GM20431 (cell line): ENCODE measurements around the gene TMEM190.
"Not testable (repeated sequence)": the region's sequence is repeated elsewhere in the genome, so short reads cannot be mapped to it uniquely, and the experiment has no call there.

Experiments
- in situ Hi-C: fragments of 300-500 bp; cut with MseI, MboI; formaldehyde crosslinking; loops from one replicate; pipeline ENCODE4 v1.15.0; 2020; ENCODE audit warnings: low sequenced_read_pairs; ENCODE audit not compliant: unreplicated experiment

Gene TMEM190

GRCh38 chr19:55376241-55376933 is at the start of gene TMEM190:
TMEM190 (plus strand) TSS chr19:55376826; CDS start chr19:55376854, 28 bp downstream.
- in situ Hi-C loops: no loop called here

- in situ Hi-C loops: not testable (repeated sequence)
Measured at GRCh38 chr19:55328774-55329318, 47.8 kb upstream of the TMEM190 start.

GRCh38 chr19:55329791-55330190 is 46.8 kb upstream of the TMEM190 start:
- in situ Hi-C loops: not testable (repeated sequence)

GRCh38 chr19:55333870-55334269 is 42.8 kb upstream of the TMEM190 start:
- in situ Hi-C loops: no loop called here

DNA sequence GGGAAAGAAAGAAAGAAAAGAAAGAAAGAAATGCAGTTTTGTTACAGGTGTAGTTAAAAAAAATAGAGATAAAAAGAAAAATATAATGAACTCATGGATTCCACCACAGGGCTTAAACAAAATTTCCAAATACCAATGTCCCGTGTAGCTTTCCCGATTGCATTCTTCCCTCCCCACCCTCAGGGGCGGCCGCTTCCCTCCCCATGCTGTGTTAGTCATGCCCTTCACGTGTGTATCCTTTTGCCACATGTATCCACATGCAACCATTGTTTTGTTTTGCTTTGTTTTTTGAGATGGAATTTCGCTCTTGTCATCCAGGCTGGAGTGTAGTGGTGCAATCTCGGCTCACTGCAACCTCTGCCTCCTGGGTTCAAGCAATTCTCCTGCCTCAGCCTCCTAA is 40.5 kb upstream of the TMEM190 start:
- in situ Hi-C loops: no loop called here

- in situ Hi-C loops: no loop called here
Measured at GRCh38 chr19:55339105-55339888, 37.3 kb upstream of the TMEM190 start, which contains the start of gene KMT5C. KMT5C (plus strand) TSS chr19:55339876; CDS start chr19:55341937, 2,061 bp downstream.

DNA sequence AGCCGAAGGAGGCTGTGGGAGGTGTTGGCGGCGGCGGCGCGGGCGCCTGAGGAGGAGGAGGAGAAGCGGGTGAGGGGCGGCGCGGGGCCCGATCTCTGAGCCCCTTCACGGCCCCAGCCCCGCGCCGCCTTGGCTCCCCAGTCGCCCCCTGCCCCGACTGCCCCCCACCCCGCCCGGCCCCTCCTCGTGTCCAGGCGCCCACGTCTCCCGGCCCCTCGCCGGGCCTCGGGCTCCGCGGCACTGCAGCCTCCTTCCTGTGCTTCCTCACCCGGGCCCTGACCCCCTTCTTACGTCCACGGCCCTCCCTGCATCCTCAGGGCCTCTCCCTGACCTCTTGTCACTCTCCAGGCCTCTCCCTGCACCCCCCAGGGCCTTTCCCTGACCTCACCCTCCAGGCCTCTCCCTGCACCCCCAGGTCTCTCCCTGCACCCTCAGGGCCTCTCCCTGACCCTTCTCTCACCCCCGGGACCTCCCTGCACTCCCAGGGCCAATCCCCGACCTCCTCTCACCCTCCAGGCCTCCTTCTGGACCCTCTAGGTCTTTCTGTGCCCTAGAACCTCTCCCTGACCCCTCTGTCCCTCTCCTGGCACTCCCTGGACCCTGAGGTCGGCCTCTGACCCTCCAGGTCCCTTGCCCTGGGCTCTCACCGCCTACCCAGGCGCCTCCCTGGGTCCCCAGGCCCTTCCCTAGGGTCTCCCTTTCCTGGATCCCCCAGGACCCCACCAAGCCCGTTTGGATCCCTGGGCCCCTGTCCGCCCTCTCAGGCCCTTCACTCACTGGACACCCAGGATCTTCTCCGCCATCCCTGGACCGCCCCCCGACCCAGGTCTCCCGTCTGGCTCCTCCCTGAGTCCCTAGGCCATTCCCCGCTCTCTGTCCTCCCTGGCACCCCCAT is 36.5 kb upstream of the TMEM190 start:
- in situ Hi-C loops: no loop called here

- in situ Hi-C loops: no loop called here
Measured at GRCh38 chr19:55340784-55341147, 35.9 kb upstream of the TMEM190 start.

DNA sequence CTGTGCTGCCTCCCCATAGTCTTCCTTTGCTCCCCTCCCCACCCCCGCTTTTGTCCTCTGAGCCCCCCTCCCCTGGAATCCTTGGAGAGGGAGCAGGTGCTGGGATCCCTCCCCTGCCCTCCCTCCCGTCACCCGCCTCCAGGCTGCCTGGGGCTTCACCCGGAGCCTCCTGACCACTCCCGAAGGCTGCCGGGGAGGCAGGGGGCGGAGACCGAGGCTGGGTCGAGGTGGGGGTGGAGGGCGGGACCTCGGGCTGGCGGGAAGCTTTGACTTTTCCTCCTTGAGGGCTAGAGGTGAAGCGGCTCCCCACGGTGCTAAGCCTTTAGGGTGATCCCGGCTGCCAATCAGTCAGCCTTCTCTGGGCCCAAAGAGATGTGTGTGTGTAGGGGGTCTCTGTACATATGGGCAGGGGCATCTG is 35.4 kb upstream of the TMEM190 start:
- in situ Hi-C loops: no loop called here

- in situ Hi-C loops: no loop called here
Measured at GRCh38 chr19:55341595-55342531, 34.8 kb upstream of the TMEM190 start.

GRCh38 chr19:55344444-55344843 is 32.2 kb upstream of the TMEM190 start:
- in situ Hi-C loops: no loop called here

DNA sequence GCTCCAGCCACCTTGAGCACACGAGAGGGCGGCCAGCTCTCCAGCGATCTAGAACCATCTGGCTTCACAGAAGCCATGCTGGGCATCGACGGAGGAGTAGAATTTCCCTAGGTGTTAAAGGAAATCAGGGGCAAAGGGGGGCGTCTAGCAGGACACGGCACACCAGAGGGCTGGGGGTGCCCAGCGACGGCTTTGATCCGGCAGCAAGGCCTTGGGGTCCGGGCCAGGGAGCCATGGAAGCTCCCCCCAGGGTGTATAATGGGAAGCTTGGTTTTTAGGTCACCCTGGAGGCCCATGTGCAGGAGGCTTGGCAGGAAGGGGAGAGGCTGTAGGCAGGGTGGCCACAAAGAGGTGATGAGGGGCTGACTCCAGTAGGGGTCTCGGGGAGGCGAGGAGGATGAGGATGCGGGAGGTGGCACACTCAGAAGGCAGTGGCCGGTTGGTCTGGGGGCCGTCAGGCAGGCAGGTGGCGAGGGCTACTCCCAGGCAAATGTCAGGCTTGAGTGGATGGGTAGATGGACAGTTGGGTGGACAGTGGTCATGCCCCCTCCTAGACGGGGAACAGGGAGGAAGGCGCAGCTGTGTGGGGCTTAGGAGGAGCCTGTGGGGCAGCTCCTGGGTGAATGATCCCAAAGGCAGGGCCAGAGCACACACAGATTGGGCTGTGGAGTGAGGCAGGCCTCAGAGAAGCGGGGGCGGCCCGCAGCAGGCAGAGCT is 31.4 kb upstream of the TMEM190 start:
- in situ Hi-C loops: no loop called here

GRCh38 chr19:55345818-55346724 is 30.6 kb upstream of the TMEM190 start:
- in situ Hi-C loops: no loop called here

GRCh38 chr19:55346725-55347441 is 29.7 kb upstream of the TMEM190 start:
- in situ Hi-C loops: no loop called here

DNA sequence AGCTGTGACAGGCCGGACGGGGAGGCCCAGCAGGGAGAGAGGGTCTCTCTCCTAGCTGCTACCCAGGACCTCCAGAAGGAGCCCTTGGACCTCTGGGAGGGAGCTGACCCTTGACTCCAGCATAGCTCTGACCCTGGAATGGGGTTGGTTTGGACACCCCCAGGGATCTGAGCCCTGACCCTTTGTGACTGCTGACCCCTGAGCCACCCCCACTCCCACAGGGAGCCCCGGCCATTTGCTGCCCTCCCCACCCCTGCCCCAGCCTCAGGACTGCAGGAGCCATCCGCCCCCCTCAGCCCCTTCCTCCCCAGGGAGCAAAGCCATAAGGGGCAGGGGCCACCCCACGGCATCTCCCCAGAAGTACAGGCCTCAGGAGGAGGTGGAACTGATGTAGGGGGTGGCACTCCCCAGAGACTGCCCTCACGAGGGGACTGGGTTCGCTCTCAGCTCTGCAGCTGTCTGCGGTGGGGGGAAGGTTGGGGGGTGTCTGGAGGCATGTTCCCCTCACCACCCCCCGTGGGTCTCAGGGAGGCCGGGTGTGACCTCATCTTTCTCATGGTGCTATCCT is 29.1 kb upstream of the TMEM190 start:
- in situ Hi-C loops: no loop called here

DNA sequence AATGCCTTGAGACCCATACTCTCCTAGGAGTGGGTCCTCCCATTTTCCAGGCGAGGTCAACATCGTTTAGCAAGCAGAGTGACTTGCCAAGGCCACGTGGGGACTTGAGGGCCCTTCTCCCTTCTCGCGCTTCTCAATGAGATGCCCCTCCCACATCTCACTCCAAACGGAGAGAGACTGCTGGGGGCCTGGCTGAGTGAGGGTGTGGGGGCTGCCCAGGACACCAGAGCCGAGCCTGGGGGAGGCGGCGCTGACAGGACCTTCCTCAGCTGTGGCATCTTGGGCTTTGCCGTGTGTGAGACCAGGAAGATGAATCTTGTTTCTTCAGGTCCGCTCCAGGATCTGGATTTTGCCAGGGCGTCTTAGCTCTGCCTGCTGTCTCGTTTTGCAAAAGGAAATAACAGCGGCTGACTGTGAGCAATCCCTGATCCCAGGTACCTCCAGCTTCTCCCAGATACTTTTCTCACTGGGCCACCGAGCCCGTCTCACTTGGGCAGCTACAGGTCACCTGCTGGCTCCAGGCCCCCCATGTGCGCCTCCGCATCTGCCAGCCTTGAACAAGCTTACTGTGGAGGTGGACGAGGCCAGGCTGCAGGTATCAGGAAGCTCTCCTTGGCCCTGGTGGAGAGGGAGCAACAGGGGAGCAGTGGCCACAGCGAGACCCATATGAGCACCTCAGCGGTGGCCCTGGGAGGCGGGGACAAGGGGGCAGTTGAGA is 28.1 kb upstream of the TMEM190 start:
- in situ Hi-C loops: no loop called here
